Stimulated activated CD8-positive, alpha-beta memory T cell treated with anti-CD3 and anti-CD28 coated beads, Interleukin-2, amount 100 ng/mL, for 1 hour (primary cell): ENCODE data around the gene TSPAN5.
"Not testable (repeated sequence)": the region's sequence is repeated elsewhere in the genome, so short reads cannot be mapped to it uniquely, and the experiment has no call there.

ENCODE experiments used
- DNase-seq, 2 donors: peaks; one replicate each; pipeline ENCODE4 v3.0.0-alpha.2; 2020; ENCODE audit warnings: low read depth in 2 of 2

Gene TSPAN5

GRCh38 chr4:98496152-98496845, 162.1 kb downstream of the TSPAN5 start:
- DNase-seq, result no peak

- no peak for DNase-seq
Observed at GRCh38 chr4:98493296-98493695, 165.1 kb downstream of the TSPAN5 start.

DNA sequence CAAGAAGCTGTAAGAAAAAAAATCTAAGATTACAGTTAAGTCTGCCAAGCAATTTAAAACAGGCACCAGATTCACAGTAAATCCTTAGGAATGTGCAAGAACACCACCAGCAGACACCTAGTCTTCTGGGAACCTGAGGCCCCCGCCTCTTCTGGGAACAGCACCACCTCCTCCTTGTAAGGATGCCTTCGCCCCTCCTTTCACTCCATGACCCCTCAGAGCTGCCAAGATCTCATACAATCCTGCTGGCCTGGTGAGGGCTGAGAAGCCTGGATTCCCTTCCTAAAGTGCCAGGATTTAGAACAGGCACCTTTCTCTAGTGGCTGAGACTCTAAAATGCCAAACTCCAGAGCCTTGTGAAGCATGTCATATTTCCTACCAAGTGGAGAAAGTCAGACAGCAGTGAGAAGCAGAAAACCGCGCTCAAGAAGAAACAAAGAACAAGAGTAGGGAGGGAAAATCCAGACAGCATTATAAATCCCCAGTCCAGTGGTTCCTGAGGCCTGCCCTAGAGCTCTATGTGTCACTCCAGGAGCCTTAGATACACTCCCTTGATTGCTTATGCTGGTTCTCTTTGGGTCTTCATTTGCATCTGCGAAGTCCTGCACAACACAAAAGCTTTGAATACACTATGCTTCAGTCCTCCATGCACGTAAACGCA, 166.4 kb downstream of the TSPAN5 start:
- DNase-seq, result no peak

DNA sequence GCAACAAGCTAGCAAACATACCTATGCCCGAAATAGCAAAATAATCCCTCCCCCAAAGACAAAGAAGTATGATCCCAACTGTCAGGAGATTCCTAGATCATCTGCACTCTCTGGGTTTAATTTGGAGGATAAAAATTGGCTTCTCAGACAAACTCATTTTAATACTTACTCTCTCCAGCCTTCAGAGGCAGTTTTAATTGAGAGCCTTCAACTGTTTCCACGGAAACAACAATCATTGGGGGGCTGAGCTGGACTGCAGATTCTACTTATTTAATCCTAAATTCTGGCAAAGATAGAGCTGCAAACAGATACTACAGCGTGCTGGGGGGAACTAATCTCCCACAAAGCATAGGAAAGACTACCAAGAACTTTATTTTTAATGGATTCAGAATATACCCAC, 168.2 kb downstream of the TSPAN5 start:
- no peak for DNase-seq

DNA sequence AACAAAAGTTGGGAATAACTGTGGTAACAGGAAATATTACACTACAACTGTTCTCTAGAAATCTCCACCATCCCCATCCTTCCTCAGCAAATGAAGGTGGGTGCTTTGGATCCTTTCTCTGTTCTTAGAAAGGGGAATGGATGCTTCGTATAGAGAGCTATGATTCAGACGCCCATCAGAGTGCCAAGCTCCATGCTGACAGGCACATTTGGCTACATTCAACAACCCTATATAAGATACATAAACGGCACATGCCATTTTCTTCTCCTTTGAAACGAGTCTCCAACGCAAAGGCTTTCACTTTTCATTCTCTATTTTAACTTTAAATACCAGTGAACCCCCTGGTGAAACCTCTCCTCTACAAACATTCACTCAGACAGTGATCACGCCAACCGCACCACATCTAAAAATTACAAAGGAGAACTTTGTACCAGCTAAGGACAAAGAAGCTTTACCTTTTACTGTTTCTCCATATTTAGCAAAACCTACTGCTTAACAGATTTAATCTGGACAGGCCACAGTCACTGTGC, 172.5 kb downstream of the TSPAN5 start:
- no peak for DNase-seq

GRCh38 chr4:98484031-98484430, 174.4 kb downstream of the TSPAN5 start:
- no peak for DNase-seq

DNA sequence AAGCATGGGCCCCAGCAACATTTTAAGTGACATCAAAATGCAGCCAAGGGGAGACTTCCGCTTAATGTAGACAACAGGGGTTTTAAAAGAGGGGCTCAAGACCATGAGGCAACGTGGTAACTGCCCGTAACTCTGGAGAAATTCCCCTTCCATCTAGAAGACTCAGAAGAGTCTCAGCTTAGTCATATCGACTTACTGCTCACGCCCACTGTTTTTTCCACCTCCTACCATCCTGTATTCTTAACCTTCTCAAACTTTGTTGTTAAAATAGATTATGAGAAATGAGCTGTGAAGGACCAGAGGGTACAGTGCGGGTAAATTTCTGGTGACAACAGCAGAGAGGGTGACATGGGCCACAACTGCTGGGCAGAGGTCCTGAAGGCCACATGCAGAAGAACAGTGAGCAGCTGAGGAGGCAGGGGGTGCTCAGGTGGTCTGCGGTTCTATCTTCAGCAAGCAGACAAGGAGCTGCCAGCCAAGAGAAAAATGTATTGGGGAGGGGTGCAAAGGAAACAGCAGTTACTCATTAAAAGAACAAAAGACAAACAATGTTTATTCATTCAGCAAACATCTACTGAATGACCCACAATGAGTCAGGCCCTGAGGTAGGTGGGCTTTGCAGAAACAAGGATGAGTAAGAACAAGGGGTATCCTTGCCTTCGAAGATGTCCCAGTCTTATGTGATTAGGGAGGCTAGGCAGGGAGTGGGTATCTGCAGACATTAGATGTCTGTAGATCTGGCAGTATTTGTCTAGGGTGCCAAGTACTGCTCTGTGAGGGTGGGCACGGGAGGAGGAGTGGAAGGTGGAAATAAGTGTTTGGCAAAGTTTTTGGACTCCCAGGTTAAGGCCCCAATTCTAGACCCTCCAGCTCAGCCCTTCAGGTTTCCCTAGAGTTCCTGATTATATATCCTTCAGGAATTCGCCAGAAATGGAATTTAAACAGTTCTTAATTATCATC, 175.3 kb downstream of the TSPAN5 start:
- DNase-seq, result no peak

DNA sequence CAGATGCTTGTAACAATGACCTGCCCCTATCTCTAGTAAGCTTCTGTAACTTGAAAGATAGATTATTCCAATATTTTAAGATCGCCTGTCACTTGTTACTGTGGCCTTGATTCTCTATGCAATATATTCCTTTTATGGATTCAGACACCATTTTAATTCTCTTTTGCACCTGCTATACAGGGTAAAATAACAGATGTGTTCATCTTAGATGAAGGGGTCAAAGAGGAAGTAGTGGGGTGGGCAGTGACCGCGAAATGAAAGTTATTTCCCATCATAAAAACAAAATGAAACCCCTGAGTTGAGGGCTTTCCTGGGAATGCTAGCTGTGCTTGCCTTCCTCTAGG, 175.9 kb downstream of the TSPAN5 start:
- no peak for DNase-seq

DNA sequence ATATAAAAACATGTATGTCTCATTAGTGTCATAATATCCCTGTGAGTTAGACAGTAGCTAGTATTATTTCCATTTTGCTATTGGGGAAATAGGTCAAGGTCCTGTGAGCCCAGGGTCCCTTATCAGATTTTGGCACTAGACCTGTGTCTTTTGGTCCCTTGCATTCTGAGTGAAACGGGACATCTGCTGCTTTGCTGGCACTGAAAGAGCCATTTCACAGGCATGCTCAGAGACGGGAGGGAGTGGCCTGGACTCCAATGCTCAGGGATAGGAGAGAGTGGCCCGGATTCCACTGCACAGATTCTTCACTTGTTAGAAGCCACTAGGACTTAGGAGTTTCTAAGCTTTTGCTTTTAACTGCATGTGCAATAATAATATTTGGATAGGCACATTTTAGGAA, 177.2 kb downstream of the TSPAN5 start:
- DNase-seq, result no peak

DNA sequence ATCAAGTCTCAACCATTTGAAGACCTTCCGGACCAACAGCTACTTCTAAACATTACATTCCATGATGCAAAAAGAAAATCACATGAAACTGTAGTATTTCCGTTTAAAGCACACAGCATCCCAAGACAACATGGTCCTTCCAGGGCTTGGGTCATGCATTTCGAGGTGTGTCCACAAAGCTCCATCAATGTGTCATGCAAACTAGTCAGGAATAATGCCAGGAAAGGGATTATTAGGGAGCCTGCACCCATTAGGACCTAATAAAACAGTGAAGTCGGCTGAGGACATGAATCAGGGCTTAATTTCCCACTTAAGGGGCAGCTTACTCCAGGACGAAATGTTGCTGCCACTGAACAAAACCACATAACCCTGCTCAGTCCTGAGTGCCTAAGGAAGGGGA, 177.9 kb downstream of the TSPAN5 start:
- no peak for DNase-seq

DNA sequence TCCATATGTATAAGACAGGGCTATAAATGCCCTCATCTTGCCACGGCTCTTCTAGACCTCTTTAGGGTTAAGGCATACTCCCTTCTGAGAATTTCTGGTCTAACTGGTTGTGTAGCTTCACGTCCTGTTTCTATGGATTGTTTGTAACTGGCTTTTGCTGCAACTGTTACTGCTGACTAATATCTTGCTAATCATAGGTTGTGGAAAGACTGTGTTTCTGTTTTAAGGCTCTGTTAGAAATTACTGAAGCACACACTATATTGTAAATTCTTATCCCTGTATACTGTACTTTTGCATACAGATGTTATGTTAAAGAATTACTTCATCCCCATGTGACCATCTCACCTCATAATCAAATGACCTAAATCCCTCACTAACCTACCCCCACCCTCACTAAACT, 178.8 kb downstream of the TSPAN5 start:
- not testable (repeated sequence) for DNase-seq

DNA sequence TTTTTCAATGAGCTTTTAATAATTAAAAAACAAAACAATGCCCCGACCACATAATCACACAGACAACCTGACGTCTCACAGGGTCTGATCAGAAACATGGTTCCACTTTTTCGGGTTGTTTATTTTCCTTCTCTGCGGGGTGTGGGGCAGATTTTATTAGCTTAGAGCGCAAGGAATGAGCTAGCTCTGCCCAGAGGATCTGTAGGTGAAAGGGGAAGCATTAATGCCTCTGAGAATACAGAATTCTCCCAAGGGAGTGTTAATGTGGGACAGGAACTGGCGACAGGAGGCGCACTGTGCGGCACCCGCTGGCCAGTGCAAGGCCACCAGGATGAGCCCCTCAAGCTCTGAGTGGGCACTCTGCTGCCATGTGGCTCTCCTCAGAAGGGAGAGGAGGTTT, 181.5 kb downstream of the TSPAN5 start:
- DNase-seq, result no peak

DNA sequence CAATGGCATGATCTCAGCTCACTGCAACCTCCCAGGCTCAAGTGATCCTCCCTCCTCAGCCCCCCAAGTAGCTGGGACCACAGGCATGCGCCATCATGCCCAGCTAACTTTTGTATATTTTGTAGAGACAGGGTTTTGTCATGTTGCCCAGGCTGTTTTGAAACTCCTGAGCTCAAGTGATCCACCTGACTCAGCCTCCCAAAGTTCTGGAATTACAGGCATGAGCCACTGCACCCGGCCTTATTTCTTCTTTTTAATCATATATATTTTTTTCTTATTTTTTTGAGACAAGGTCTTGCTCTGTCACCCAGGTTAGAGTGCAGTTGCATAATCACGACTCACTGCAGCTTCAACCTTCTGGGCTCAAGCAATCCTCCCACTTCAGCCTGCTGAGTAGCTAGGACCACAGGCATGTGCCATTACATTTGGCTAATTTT, 184.0 kb downstream of the TSPAN5 start:
- DNase-seq, result no peak

GRCh38 chr4:98473046-98473445, 185.4 kb downstream of the TSPAN5 start:
- DNase-seq, result no peak

DNA sequence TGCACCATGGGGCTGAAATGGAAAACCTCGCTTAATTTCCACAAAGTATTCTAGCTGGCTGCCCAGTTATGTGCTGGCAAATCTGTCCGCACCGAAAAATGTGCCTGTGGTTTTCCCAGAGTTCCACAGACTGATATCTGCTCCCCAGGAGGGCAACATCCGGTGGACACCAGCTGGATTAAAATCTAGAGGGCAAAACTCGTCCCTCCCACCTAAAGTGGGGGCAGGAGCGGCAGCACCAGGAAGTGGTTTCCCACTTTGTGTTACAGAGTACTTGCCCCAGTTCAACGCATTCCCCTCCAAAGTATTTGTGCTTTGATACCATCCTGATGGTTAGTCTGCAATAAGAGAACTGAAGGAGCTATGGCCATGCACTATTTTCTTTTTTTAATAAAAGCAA, 187.6 kb downstream of the TSPAN5 start:
- DNase-seq, result no peak

DNA sequence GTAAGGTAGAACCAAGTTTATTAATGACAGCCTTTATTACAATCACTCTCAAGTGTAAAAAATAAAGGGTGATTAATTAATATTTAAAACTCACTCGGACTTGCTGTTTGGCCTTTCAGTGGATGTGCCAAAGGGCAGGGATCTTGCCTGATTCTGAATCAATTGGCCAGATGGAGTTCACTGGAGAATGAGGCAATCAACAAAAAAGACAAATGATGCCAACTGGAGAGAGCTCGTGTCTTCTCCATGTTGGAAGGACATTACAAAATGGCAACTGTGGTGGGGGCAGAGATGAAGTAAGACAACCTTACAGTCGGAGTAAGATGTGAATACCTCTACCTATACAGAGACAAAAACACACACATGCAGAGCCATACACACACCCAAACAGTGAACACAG, 188.0 kb downstream of the TSPAN5 start:
- no peak for DNase-seq

- no peak for DNase-seq
Observed at GRCh38 chr4:98469771-98470170, 188.6 kb downstream of the TSPAN5 start.

DNA sequence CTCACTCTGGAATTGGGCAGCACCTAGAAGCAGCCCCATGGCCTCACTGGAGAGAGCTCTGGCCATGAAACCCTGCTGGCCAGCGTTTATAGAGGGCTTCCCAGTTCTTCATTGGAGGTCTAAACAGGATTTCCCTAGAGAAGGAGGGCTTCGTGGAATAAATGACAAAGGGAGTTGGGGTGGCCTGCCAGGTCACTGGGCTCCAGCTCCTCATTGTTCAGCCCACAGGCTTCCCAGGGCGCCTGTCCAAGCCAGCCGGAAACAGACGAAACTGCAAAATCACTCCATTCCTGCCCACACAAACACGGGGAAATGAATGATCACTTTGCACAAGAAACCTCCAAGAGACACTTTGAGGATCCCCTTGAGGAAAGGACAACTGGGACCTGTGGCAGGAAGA, 189.7 kb downstream of the TSPAN5 start:
- DNase-seq, result no peak

DNA sequence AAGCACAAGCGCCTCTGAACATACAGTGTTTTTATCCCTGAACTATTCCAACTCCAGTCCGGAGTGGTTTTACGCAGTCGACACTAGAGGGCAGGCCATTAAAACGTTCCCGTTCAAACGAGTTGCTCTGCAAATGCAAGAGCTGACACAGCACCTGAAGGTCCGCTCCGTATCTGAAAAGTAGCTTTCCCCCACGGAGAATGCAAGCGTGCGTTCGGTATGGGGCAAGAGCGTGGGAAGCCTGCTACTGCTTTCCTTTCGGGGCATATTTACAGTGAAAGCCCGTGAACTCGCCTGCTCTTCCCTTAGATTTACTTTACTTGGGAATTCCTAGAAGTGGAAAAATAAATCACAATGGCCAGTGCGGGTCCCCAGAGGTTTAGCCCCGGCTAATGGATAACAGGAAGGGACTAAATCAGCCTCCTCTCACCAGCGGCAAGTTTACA, 190.8 kb downstream of the TSPAN5 start:
- DNase-seq, result peak; percentile 35 to 43

DNA sequence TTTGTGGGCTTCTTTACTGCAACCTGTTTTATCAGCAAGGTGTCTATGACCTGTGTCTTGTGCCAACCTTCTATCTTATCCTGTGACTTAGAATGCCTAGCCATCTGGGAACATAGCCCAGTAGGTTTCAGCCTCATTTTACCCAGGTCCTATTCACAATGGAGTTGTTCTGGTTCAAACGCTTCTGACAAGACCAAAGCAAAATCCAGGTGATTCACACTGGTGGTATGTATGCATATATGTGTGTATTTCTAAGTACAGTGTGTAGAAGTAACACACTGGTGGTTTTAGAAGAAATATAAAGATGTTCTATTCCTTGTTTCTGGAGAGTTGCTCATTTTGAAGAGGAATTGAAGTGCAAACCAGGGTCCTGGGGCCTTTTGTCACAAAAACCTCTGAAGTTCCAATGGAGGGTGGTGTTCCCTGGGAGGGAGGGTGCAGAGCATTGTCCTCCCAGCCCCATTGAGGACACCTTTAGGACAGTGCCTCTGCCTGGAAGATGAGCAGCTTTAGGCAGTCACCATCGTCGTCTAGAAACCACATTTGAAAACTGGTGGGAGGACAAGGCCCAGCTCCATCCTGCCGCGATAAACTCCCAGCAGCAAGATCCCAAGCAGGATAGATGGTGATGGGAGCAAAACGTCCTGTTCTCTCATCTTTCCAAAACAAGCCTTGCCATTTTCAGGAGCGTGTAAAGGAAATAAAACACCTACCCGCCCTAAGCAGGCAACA, 191.4 kb downstream of the TSPAN5 start:
- no peak for DNase-seq

DNA sequence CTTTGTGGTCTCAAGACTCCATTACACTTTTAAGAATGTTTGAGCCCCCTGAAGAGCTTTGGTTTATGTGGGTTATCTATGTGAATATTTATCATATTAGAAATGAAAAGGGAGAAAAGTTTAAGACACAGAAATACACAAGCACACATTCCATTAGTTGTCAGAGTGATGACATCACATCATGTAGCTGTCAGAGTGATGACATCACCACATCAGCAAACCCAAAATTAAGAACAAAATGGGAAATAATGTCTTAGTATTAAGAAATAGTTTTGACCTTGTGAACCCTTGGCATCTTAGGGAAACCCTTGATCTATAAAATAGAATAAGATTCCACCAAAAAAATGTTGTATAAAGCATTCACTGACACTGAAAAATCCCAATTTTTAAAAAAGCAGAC, 195.9 kb downstream of the TSPAN5 start:
- DNase-seq, result no peak
